ENCODE measurements around the gene NSUN6. TPM values are rescaled to one million over a fixed set of nuclear protein-coding genes. Genes with fewer than 3 reads are reported as not detected.

Gene NSUN6
- total and polyA plus RNA-seq, 4 donors, result 16.3 to 47.6 (median 25.0) TPM

- TF ChIP-seq TAF1 (conservative IDR thresholded peaks at IDR 0.05), result no peak
- TF ChIP-seq, protein P1, sequence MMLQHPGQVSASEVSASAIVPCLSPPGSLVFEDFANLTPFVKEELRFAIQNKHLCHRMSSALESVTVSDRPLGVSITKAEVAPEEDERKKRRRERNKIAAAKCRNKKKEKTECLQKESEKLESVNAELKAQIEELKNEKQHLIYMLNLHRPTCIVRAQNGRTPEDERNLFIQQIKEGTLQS (IDR thresholded peaks at IDR 0.05), result no peak
- TF ChIP-seq JUND (IDR thresholded peaks at IDR 0.05), result no peak
- TF ChIP-seq NR2F2 (IDR thresholded peaks at IDR 0.05), result no peak
- no peak for TF ChIP-seq HNF4A (conservative IDR thresholded peaks at IDR 0.05)
- no peak for TF ChIP-seq SP1 (IDR thresholded peaks at IDR 0.05)
- peak; percentile 17 for TF ChIP-seq REST (IDR thresholded peaks at IDR 0.05)
- no peak for TF ChIP-seq MAX (IDR thresholded peaks at IDR 0.05)
- TF ChIP-seq CTCF (IDR thresholded peaks at IDR 0.05; ENCODE audit: low read depth, low read length, missing input control), result peak; percentile 23
- no peak for TF ChIP-seq ZBTB33 (IDR thresholded peaks at IDR 0.05)
- no peak for TF ChIP-seq EGR1 (IDR thresholded peaks at IDR 0.05; ENCODE audit: low read depth in 2 of 2)
- peak; percentile 7 for TF ChIP-seq YY1 (IDR thresholded peaks at IDR 0.05)
- TF ChIP-seq GABPA (IDR thresholded peaks at IDR 0.05 in 1 of 2, conservative IDR thresholded peaks at IDR 0.05 in 1 of 2), result no peak
- TF ChIP-seq RAD21 (IDR thresholded peaks at IDR 0.05), result peak; percentile 54 to 59
- Histone ChIP-seq H3K36me3 (ENCODE audit: control insufficient read depth in 4 of 4, insufficient read depth in 3 of 4, low read depth in 1 of 4, low read length in 3 of 4) (peaks cover 4 to 23% (median 11%) of the 10 kb centered on the region in 4 donors), H3K27me3 (ENCODE audit: control insufficient read depth in 4 of 4, insufficient read depth in 4 of 4, low read length in 3 of 4) (no peaks in the 10 kb centered on the region), H3K9me3 (ENCODE audit: control insufficient read depth in 4 of 4, low read length in 3 of 4) (no peaks in the 10 kb centered on the region), H3K9ac (ENCODE audit: low read depth in 1 of 2, low read length in 2 of 2) (no peak overlapping the region), H3K27ac (ENCODE audit: low read depth in 1 of 2, low read length in 2 of 2) (peak overlapping the region; percentile 27 to 28), H3K4me3 (ENCODE audit: low read depth in 1 of 3, low read length in 3 of 3) (no peak overlapping the region), H3K4me1 (ENCODE audit: control insufficient read depth in 4 of 4, insufficient read depth in 4 of 4, low read length in 3 of 4) (peaks cover 9 to 31% (median 26%) of the 10 kb centered on the region in 4 donors)
- no peak for DNase-seq (ENCODE audit: low spot score)
- 55% methylated on average over 3 of the region's 3 CpGs for WGBS
Observed at GRCh38 chr10:18616337-18616736, 35.0 kb downstream of the NSUN6 start.

DNA sequence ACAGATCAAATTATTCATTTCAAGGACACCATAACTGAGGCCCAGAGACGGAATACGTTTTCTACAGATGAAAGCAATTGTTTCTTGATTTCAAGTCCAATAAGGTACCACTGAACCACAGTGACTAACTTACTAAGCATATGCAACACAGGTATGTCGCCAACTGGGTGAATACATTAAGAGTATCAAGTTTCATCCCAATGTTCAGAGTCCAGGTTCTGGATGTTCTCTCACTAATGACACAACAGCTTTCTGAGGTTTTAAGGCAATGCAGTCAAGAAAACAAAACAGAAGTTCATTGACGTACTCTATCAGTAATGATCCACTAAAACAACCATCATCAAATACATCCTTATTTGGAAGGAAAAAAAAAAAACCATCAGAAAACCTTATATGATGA lies 35.8 kb downstream of the NSUN6 start:
- H3K27ac ChIP-seq (ENCODE audit: low read depth in 1 of 2, low read length in 2 of 2), result peak overlapping the region; percentile 27 to 28
- TF ChIP-seq SP1 (IDR thresholded peaks at IDR 0.05) (peak; percentile 93), TAF1 (conservative IDR thresholded peaks at IDR 0.05) (no peak), MAX (IDR thresholded peaks at IDR 0.05) (peak; percentile 67), FOXA1 (IDR thresholded peaks at IDR 0.05) (no peak), EGR1 (IDR thresholded peaks at IDR 0.05; ENCODE audit: low read depth in 2 of 2) (no peak), RAD21 (IDR thresholded peaks at IDR 0.05) (peak; percentile 8 to 49), NR2F2 (IDR thresholded peaks at IDR 0.05) (no peak), CTCF (IDR thresholded peaks at IDR 0.05; ENCODE audit: low read depth, low read length, missing input control) (no peak), GABPA (IDR thresholded peaks at IDR 0.05 in 1 of 2, conservative IDR thresholded peaks at IDR 0.05 in 1 of 2) (peak in 1 of 2 donors; percentile 50), HNF4G (IDR thresholded peaks at IDR 0.05) (peak; percentile 77)
- TF ChIP-seq, protein P1 (IDR thresholded peaks at IDR 0.05), result peak; percentile 78

More for the DNA sequence above, 35.8 kb downstream of the NSUN6 start:
- no peak overlapping the region for H3K9ac ChIP-seq (ENCODE audit: low read depth in 1 of 2, low read length in 2 of 2)
- H3K9me3 ChIP-seq (ENCODE audit: control insufficient read depth in 4 of 4, low read length in 3 of 4), result no peaks in the 10 kb centered on the region
- peaks cover 4 to 23% (median 12%) of the 10 kb centered on the region in 4 donors for H3K36me3 ChIP-seq (ENCODE audit: control insufficient read depth in 4 of 4, insufficient read depth in 3 of 4, low read depth in 1 of 4, low read length in 3 of 4)
- no peak for DNase-seq (ENCODE audit: low spot score)
- peaks cover 9 to 25% (median 21%) of the 10 kb centered on the region in 4 donors for H3K4me1 ChIP-seq (ENCODE audit: control insufficient read depth in 4 of 4, insufficient read depth in 4 of 4, low read length in 3 of 4)
- H3K27me3 ChIP-seq (ENCODE audit: control insufficient read depth in 4 of 4, insufficient read depth in 4 of 4, low read length in 3 of 4), result no peaks in the 10 kb centered on the region
- H3K4me3 ChIP-seq (ENCODE audit: low read depth in 1 of 3, low read length in 3 of 3), result no peak overlapping the region
- 54% methylated on average over 4 of the region's 4 CpGs for WGBS
